K562 (cell line): ENCODE data around the gene SLC25A44. TPM values are rescaled to one million over a fixed set of nuclear protein-coding genes. Genes with fewer than 3 reads are reported as not detected.

ENCODE experiments used
- BRD9 ChIP-seq: fragments of 450-650 bp; IDR thresholded peaks from 2 replicates; pipeline ENCODE4 v1.6.1; 2018; ENCODE audit warnings: low read depth; ENCODE audit not compliant: partially characterized antibody
- CBFB ChIP-seq: sonication (generic); formaldehyde crosslinking; IDR thresholded peaks from 2 replicates; pipeline ENCODE4 v1.4.0; 2020; ENCODE audit warnings: mild to moderate bottlenecking, missing genetic modification reagents
- CHD2 ChIP-seq: IDR thresholded peaks from 2 replicates; pipeline ENCODE4 v1.6.1; 2011; ENCODE audit warnings: low read depth, low read length
- CREM ChIP-seq: IDR thresholded peaks from 2 replicates; pipeline ENCODE4 v1.6.1; 2014; ENCODE audit warnings: antibody characterized with exemption, low read depth
- GTF2E2 ChIP-seq: fragments of 200-800 bp; sonication (Bioruptor generic); IDR thresholded peaks from 2 replicates; pipeline ENCODE4 v1.6.1; 2016; ENCODE audit warnings: missing genetic modification characterization, missing compliant biosample characterization
- MYC ChIP-seq, 2 experiments: fragments of 250-450 bp in 1 of 2; sonication (Bioruptor Pico) in 1 of 2; IDR thresholded peaks; 2 replicates each; pipeline versions ENCODE4 v1.5.1 to v1.6.1; 2012 to 2021; ENCODE audit warnings: low read depth in 2 of 2, borderline replicate concordance in 1 of 2, improper control_type of control experiment in 1 of 2, low read length in 1 of 2, mild to moderate bottlenecking in 1 of 2, moderate library complexity in 1 of 2
- POLR2A ChIP-seq: fragments of 450-650 bp; conservative IDR thresholded peaks from 2 replicates; pipeline ENCODE4 v1.6.1; 2016
- POLR2H ChIP-seq: IDR thresholded peaks from 2 replicates; pipeline ENCODE4 v1.6.1; 2016; ENCODE audit warnings: missing genetic modification characterization, low read depth, mild to moderate bottlenecking, control low read depth, missing compliant biosample characterization, moderate library complexity
- TAF9B ChIP-seq: fragments of 450-650 bp; IDR thresholded peaks from 2 replicates; pipeline ENCODE4 v1.6.1; 2018; ENCODE audit warnings: mild to moderate bottlenecking; ENCODE audit not compliant: partially characterized antibody
- ZBTB7A ChIP-seq: IDR thresholded peaks from 2 replicates; pipeline ENCODE4 v1.6.1; 2011; ENCODE audit warnings: low read depth, mild to moderate bottlenecking, low read length, moderate library complexity, borderline replicate concordance; ENCODE audit not compliant: control insufficient read depth
- ZNF764 ChIP-seq: fragments of 250-450 bp; sonication (Bioruptor Pico); IDR thresholded peaks from 2 replicates; pipeline ENCODE4 v1.4.0; 2020; ENCODE audit warnings: low read depth, mild to moderate bottlenecking, moderate library complexity
- polyA plus RNA-seq, 8 experiments: library from polyadenylated mRNA; depleted of rRNA in 4 of 8; stranded (reverse) in 5 of 8; unstranded in 3 of 8; fragments of >200 nt; fragmentation: Nextera tagmentation in 2 of 8; fragmentation: Illumina TruSeq in 1 of 8; extraction: Ambion mirVana in 2 of 8; extraction: Trizol in 1 of 8; gene quantifications; 2 replicates each; pipeline versions ENCODE4 v1.2.1 to v1.2.3, GENCODE V29; 2011 to 2014; ENCODE audit warnings: inconsistent platforms in 1 of 8, missing spikeins in 1 of 8
- total RNA-seq, 7 experiments: library from RNA; depleted of rRNA in 6 of 7; stranded (reverse); fragments of >200 nt in 6 of 7; fragmentation: Illumina TruSeq in 2 of 7; extraction: Trizol in 2 of 7; gene quantifications; 2 replicates each; pipeline versions ENCODE4 v1.2.1 to v1.2.3, GENCODE V29; 2011 to 2021; ENCODE audit warnings: low replicate concordance in 1 of 7
- TF ChIP-seq, protein P1 (sequence below): fragments of 450-650 bp; IDR thresholded peaks from 2 replicates; pipeline ENCODE4 v1.6.1; 2018; ENCODE audit not compliant: partially characterized antibody
- TF ChIP-seq, protein P2 (sequence below): fragments of 250-450 bp; sonication (Bioruptor Pico); IDR thresholded peaks from 2 replicates; pipeline ENCODE4 v1.9.0; 2021; ENCODE audit warnings: mild to moderate bottlenecking
- TF ChIP-seq, protein P3 (sequence below): sonication (generic); formaldehyde crosslinking; IDR thresholded peaks from 2 replicates; pipeline ENCODE4 v1.8.0; 2023; ENCODE audit warnings: missing genetic modification reagents, mild to moderate bottlenecking, borderline replicate concordance
- TF ChIP-seq, protein P4 (sequence below): sonication (generic); formaldehyde crosslinking; IDR thresholded peaks from 2 replicates; pipeline ENCODE4 v1.8.1; 2023; ENCODE audit warnings: mild to moderate bottlenecking, missing genetic modification reagents

The SLC25A44 gene
- total and polyA plus RNA-seq, 9 of the 15 experiments (the other 6 are each of a cell fraction or from before 2014, with no cell fraction given), result 4.4 to 22.8 (median 12.5) TPM

DNA sequence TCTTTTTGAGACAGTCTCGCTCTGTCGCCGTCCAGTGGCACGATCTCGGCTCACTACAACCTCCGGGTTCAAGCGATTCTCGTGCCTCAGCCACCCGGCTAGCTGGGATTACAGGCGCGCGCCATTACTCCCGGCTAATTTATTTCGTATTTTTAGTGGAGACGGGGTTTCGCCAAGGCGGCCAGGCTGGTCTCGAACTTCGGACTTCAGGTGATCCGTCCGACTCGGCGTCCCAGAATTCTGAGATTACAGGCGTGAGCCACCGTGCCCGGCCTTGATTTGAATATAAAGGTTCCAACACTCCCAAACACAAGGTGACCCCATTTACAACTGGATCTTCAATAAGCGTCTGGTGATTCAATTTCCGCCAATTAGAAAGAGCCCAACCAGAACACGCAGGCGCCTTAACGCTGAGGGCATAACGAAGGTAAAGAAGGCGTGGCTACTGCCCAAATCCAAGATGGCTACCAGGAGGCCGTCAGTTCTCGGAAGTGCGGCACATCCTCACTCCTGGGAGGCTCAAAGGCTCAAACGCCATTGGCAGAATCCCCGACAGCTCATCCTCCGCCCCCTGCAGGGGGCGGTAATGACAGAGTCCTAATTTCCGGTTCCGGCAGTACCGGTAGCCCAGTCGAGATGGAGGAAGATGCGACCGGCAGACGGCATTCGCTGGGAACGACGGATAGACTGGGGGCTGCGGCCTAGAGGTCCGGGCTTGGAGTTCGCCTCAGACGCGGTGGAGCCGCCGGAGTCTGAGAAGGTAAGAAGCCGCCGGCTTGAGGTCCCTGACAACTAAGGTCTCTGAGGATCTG, at the start of gene SLC25A44 (continued):
- TF ChIP-seq, protein P1, sequence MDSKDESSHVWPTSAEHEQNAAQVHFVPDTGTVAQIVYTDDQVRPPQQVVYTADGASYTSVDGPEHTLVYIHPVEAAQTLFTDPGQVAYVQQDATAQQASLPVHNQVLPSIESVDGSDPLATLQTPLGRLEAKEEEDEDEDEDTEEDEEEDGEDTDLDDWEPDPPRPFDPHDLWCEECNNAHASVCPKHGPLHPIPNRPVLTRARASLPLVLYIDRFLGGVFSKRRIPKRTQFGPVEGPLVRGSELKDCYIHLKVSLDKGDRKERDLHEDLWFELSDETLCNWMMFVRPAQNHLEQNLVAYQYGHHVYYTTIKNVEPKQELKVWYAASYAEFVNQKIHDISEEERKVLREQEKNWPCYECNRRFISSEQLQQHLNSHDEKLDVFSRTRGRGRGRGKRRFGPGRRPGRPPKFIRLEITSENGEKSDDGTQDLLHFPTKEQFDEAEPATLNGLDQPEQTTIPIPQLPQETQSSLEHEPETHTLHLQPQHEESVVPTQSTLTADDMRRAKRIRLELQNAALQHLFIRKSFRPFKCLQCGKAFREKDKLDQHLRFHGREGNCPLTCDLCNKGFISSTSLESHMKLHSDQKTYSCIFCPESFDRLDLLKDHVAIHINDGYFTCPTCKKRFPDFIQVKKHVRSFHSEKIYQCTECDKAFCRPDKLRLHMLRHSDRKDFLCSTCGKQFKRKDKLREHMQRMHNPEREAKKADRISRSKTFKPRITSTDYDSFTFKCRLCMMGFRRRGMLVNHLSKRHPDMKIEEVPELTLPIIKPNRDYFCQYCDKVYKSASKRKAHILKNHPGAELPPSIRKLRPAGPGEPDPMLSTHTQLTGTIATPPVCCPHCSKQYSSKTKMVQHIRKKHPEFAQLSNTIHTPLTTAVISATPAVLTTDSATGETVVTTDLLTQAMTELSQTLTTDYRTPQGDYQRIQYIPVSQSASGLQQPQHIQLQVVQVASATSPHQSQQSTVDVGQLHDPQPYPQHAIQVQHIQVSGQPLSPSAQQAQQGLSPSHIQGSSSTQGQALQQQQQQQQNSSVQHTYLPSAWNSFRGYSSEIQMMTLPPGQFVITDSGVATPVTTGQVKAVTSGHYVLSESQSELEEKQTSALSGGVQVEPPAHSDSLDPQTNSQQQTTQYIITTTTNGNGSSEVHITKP, result peak; percentile 22
- TF ChIP-seq, protein P2, sequence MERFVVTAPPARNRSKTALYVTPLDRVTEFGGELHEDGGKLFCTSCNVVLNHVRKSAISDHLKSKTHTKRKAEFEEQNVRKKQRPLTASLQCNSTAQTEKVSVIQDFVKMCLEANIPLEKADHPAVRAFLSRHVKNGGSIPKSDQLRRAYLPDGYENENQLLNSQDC, result peak; percentile 62; the same call in 1 of the 2 replicates
- TF ChIP-seq, protein P3, sequence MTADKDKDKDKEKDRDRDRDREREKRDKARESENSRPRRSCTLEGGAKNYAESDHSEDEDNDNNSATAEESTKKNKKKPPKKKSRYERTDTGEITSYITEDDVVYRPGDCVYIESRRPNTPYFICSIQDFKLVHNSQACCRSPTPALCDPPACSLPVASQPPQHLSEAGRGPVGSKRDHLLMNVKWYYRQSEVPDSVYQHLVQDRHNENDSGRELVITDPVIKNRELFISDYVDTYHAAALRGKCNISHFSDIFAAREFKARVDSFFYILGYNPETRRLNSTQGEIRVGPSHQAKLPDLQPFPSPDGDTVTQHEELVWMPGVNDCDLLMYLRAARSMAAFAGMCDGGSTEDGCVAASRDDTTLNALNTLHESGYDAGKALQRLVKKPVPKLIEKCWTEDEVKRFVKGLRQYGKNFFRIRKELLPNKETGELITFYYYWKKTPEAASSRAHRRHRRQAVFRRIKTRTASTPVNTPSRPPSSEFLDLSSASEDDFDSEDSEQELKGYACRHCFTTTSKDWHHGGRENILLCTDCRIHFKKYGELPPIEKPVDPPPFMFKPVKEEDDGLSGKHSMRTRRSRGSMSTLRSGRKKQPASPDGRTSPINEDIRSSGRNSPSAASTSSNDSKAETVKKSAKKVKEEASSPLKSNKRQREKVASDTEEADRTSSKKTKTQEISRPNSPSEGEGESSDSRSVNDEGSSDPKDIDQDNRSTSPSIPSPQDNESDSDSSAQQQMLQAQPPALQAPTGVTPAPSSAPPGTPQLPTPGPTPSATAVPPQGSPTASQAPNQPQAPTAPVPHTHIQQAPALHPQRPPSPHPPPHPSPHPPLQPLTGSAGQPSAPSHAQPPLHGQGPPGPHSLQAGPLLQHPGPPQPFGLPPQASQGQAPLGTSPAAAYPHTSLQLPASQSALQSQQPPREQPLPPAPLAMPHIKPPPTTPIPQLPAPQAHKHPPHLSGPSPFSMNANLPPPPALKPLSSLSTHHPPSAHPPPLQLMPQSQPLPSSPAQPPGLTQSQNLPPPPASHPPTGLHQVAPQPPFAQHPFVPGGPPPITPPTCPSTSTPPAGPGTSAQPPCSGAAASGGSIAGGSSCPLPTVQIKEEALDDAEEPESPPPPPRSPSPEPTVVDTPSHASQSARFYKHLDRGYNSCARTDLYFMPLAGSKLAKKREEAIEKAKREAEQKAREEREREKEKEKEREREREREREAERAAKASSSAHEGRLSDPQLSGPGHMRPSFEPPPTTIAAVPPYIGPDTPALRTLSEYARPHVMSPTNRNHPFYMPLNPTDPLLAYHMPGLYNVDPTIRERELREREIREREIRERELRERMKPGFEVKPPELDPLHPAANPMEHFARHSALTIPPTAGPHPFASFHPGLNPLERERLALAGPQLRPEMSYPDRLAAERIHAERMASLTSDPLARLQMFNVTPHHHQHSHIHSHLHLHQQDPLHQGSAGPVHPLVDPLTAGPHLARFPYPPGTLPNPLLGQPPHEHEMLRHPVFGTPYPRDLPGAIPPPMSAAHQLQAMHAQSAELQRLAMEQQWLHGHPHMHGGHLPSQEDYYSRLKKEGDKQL, result 0 out of 2 replicates have a peak, but pooled peaks have one; percentile 62
- TF ChIP-seq POLR2H (tag) (peak; percentile 96), CREM (peak; percentile 91), ZBTB7A (no peak), BRD9 (peak; percentile 78), MYC (IDR thresholded peaks at IDR 0.05; ENCODE audit: low read depth, low read length) (peak; percentile 62), MYC (CRISPR knock-in tag; IDR thresholded peaks at IDR 0.05; ENCODE audit: borderline replicate concordance, low read depth) (no peak), GTF2E2 (0 out of 2 replicates have a peak, but pooled peaks have one; percentile 40), ZNF764 (CRISPR knock-in tag) (no peak), CBFB (CRISPR knock-in tag) (no peak), CHD2 (no peak; the same call in 1 of the 2 replicates), POLR2A (peak; percentile 90), TAF9B (peak; percentile 68)
- TF ChIP-seq, protein P4, sequence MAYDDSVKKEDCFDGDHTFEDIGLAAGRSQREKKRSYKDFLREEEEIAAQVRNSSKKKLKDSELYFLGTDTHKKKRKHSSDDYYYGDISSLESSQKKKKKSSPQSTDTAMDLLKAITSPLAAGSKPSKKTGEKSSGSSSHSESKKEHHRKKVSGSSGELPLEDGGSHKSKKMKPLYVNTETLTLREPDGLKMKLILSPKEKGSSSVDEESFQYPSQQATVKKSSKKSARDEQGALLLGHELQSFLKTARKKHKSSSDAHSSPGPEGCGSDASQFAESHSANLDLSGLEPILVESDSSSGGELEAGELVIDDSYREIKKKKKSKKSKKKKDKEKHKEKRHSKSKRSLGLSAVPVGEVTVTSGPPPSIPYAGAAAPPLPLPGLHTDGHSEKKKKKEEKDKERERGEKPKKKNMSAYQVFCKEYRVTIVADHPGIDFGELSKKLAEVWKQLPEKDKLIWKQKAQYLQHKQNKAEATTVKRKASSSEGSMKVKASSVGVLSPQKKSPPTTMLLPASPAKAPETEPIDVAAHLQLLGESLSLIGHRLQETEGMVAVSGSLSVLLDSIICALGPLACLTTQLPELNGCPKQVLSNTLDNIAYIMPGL (CRISPR knock-in tag), result 0 out of 2 replicates have a peak, but pooled peaks have one; percentile 27
